GM19467 (cell line): ENCODE measurements around the gene NIP7.

Experiments used
- ATAC-seq: cut with Tn5 transposase; IDR thresholded peaks from one replicate; pipeline ENCODE4 v1.9.1; 2021; ENCODE audit warnings: mild to moderate bottlenecking, moderate library complexity; ENCODE audit not compliant: unreplicated experiment

Gene NIP7

GRCh38 chr16:69318177-69318910 is 21.2 kb upstream of the NIP7 start:
- no peak for ATAC-seq

GRCh38 chr16:69318911-69319289 is 20.7 kb upstream of the NIP7 start:
- no peak for ATAC-seq

GRCh38 chr16:69319381-69319780 is 20.2 kb upstream of the NIP7 start:
- ATAC-seq: no peak

GRCh38 chr16:69319826-69320739 is 19.5 kb upstream of the NIP7 start:
- ATAC-seq: no peak

- ATAC-seq: no peak
Measured at GRCh38 chr16:69320740-69321073, 18.9 kb upstream of the NIP7 start.

GRCh38 chr16:69321080-69321479 is 18.5 kb upstream of the NIP7 start:
- no peak for ATAC-seq

- ATAC-seq: no peak
Measured at GRCh38 chr16:69322343-69322742, 17.2 kb upstream of the NIP7 start.

GRCh38 chr16:69323415-69323814 is 16.2 kb upstream of the NIP7 start:
- ATAC-seq: no peak

GRCh38 chr16:69324013-69324531 is 15.5 kb upstream of the NIP7 start:
- ATAC-seq: no peak

- no peak for ATAC-seq
Measured at GRCh38 chr16:69324585-69325253, 14.9 kb upstream of the NIP7 start.

- ATAC-seq: no peak
Measured at GRCh38 chr16:69325784-69326171, 13.8 kb upstream of the NIP7 start.

- ATAC-seq: no peak
Measured at GRCh38 chr16:69326172-69326873, 13.2 kb upstream of the NIP7 start.

- ATAC-seq: no peak
Measured at GRCh38 chr16:69327585-69328310, 11.8 kb upstream of the NIP7 start.

- no peak for ATAC-seq
Measured at GRCh38 chr16:69328854-69329316, 10.7 kb upstream of the NIP7 start.

GRCh38 chr16:69329369-69330285 is 9.9 kb upstream of the NIP7 start:
- peak; percentile 29 for ATAC-seq

- ATAC-seq: peak; percentile 92
Measured at GRCh38 chr16:69330286-69331109, 9.1 kb upstream of the NIP7 start, which contains the start of gene PDF. Gene PDF (minus strand): TSS chr16:69330588. CDS start chr16:69330570, 18 bp downstream.

- ATAC-seq: no peak
Measured at GRCh38 chr16:69334696-69335095, 4.9 kb upstream of the NIP7 start.
